Right lobe of liver (tissue), 6 donors: ENCODE data around the gene CCDC120. TPM values are rescaled to one million over a fixed set of nuclear protein-coding genes. Genes with fewer than 3 reads are reported as not detected.

Source experiments
- ATAC-seq, 4 donors: fragments of 200-7000 bp; cut with Tn5 transposase; one replicate each; pipeline ENCODE4 v1.9.1; 2020; ENCODE audit warnings: mild to moderate bottlenecking in 4 of 4, moderate library complexity in 4 of 4
- DNase-seq, 3 donors: peaks; one replicate each; pipeline ENCODE4 v3.0.0-alpha.2; 2020
- H3K27ac ChIP-seq, 3 donors: fragments of 200-600 bp; one replicate each; pipeline ENCODE4 v1.8.0; 2022
- H3K27me3 ChIP-seq, 2 donors: fragments of 200-600 bp; one replicate each; pipeline ENCODE4 v1.8.0; 2022
- H3K36me3 ChIP-seq, 4 donors: fragments of 200-600 bp; sonication (generic) in 1 of 4; one replicate each; pipeline versions ENCODE4 v1.5.1 to v1.8.0; 2017 to 2022; ENCODE audit warnings: control low read depth in 1 of 4
- H3K4me1 ChIP-seq, 4 donors: fragments of 200-600 bp; sonication (generic) in 1 of 4; one replicate each; pipeline versions ENCODE4 v1.5.1 to v1.8.0; 2017 to 2022; ENCODE audit warnings: control low read depth in 1 of 4
- H3K4me3 ChIP-seq, 3 donors: fragments of 200-600 bp; one replicate each; pipeline ENCODE4 v1.8.0; 2022
- H3K9me3 ChIP-seq, 4 donors: fragments of 200-600 bp; sonication (generic) in 1 of 4; one replicate each; pipeline versions ENCODE4 v1.5.1 to v1.8.0; 2017 to 2022; ENCODE audit warnings: control low read depth in 1 of 4
- POLR2A ChIP-seq: fragments of 450-650 bp; IDR thresholded peaks from one replicate; pipeline ENCODE4 v1.6.1; 2017; ENCODE audit warnings: antibody characterized with exemption, mild to moderate bottlenecking
- WGBS: methylation state at CpG from one replicate; pipeline ENCODE4 v1.1.6; 2018; ENCODE audit warnings: low coverage, low lambda C conversion rate; ENCODE audit not compliant: insufficient coverage; ENCODE audit errors: missing lambda C conversion rate; 5-methylcytosine and 5-hydroxymethylcytosine counted together
- intact Hi-C, 2 donors: fragments of 100-400 bp; cut with DNase I; formaldehyde crosslinking; loops; one replicate each; pipeline versions ENCODE4 v1.11.2 to v1.14.1; 2022
- total RNA-seq, 6 experiments: library from RNA; depleted of rRNA in 2 of 6; stranded (reverse); fragments of >200 nt in 2 of 6; fragmentation: NEBNext Ultra II Directional in 3 of 6; extraction: Animal tissue kit (Norgen Biotek cat#: 25700) in 3 of 6; gene quantifications; one replicate each; pipeline versions ENCODE4 v1.1.0 to v1.2.4, GENCODE V29; 2016 to 2023
- TF ChIP-seq, protein P1 (sequence below), 4 donors: fragments of 200-600 bp in 3 of 4; fragments of 450-650 bp in 1 of 4; IDR thresholded peaks; one replicate each; pipeline versions ENCODE4 v1.5.1 to v1.8.0; 2016 to 2022; ENCODE audit warnings: antibody characterized with exemption in 4 of 4, mild to moderate bottlenecking in 2 of 4
- donor health status: DM: no; HTN: yes; CAD: no.
- donor health status: DM: no; HTN: no; CAD: no.
- donor health status: DM: no; HTN: no; CAD: no.
- donor health status: DM: no; HTN: yes; CAD: no.
- donor health status: DM: no; HTN: yes; CAD: no.

Gene CCDC120
- total RNA-seq, 6 experiments from 2014 or later, result 3.3 to 12.1 (median 4.5) TPM

DNA sequence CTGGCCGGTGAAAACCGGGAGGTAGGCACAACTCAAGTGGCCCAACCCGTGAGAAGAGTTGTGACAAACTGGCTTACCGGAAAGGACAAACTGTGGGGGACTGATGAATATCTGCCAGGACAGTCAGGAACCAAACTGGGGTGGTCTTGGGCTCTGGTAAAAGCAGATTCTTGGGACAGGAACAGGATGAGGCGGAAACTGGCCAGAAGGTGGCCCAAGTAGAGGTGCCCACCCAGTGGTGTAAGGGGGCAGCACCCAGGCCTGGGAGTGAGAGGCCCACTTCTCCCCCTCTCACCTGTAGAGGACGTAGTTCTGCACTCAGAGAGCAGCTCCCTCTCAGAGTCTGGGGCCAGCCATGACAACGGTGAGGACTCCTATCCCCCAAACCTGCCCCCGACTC, 5.9 kb downstream of the CCDC120 start:
- Histone ChIP-seq H3K4me3 (no peak overlapping the region), H3K27me3 (no peaks in the 10 kb centered on the region), H3K27ac (no peak overlapping the region), H3K4me1 (no peaks in the 10 kb centered on the region), H3K9me3 (no peaks in the 10 kb centered on the region), H3K36me3 (no peaks in the 10 kb centered on the region)
- TF ChIP-seq, protein P1, sequence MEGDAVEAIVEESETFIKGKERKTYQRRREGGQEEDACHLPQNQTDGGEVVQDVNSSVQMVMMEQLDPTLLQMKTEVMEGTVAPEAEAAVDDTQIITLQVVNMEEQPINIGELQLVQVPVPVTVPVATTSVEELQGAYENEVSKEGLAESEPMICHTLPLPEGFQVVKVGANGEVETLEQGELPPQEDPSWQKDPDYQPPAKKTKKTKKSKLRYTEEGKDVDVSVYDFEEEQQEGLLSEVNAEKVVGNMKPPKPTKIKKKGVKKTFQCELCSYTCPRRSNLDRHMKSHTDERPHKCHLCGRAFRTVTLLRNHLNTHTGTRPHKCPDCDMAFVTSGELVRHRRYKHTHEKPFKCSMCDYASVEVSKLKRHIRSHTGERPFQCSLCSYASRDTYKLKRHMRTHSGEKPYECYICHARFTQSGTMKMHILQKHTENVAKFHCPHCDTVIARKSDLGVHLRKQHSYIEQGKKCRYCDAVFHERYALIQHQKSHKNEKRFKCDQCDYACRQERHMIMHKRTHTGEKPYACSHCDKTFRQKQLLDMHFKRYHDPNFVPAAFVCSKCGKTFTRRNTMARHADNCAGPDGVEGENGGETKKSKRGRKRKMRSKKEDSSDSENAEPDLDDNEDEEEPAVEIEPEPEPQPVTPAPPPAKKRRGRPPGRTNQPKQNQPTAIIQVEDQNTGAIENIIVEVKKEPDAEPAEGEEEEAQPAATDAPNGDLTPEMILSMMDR (IDR thresholded peaks at IDR 0.05), result no peak
- TF ChIP-seq POLR2A, result no peak
- no peak for DNase-seq
- no peak for ATAC-seq
- intact Hi-C loops, result no loop called here
- 73% methylated on average over 5 of the region's 8 CpGs for WGBS

DNA sequence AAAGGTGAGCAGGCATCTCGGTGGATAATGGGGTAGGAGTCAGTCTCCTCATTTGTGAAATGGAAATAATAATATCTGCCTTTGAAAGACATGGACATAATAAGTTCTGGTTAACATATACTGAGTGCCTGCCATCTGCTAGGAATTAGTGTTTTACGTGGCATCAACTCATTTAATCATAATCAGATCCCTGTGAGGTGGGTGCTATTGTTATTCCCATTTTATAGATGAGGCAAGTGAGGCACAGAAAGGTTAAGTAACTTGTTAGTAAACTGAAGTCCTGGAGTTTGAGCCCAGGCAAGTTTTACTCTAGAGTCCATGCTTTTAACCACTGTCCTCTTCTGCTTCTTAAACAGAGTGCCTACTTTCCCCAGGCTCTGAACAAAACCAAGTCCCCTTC, 7.5 kb downstream of the CCDC120 start:
- Histone ChIP-seq H3K4me1 (no peaks in the 10 kb centered on the region), H3K27ac (no peak overlapping the region), H3K9me3 (no peaks in the 10 kb centered on the region), H3K36me3 (no peaks in the 10 kb centered on the region), H3K4me3 (no peak overlapping the region), H3K27me3 (no peaks in the 10 kb centered on the region)
- no peak for DNase-seq
- no peak for ATAC-seq
- intact Hi-C loops, result no loop called here
- TF ChIP-seq, protein P1 (IDR thresholded peaks at IDR 0.05), result no peak
- TF ChIP-seq POLR2A, result no peak
- 63% methylated on average over 2 of the region's 2 CpGs for WGBS

DNA sequence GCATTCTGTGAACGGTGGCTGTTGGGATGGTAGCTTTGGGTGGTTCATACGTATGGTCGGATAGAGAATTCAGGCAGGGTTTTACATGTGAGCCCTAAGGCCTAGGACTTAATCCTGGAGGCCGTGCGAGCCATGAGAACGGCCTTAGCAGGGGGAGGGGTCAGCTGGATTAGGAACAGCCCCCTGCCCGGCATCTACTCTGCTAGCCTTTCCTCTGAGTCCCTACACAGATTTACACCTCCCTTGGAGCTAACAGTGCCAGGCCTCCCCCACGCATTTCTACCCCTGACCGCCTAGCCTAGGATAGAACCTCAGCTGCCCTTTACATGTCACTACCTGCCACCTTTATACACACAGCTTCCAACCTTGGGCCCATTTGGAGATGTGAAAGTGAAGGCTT, 7.9 kb downstream of the CCDC120 start:
- intact Hi-C loops, result no loop called here
- Histone ChIP-seq H3K9me3 (no peaks in the 10 kb centered on the region), H3K27ac (no peak overlapping the region), H3K4me3 (no peak overlapping the region), H3K27me3 (no peaks in the 10 kb centered on the region), H3K36me3 (no peaks in the 10 kb centered on the region), H3K4me1 (no peaks in the 10 kb centered on the region)
- no peak for TF ChIP-seq POLR2A
- TF ChIP-seq, protein P1 (IDR thresholded peaks at IDR 0.05), result no peak
- no peak for DNase-seq
- 100% methylated on average over 2 of the region's 9 CpGs for WGBS
- no peak for ATAC-seq

DNA sequence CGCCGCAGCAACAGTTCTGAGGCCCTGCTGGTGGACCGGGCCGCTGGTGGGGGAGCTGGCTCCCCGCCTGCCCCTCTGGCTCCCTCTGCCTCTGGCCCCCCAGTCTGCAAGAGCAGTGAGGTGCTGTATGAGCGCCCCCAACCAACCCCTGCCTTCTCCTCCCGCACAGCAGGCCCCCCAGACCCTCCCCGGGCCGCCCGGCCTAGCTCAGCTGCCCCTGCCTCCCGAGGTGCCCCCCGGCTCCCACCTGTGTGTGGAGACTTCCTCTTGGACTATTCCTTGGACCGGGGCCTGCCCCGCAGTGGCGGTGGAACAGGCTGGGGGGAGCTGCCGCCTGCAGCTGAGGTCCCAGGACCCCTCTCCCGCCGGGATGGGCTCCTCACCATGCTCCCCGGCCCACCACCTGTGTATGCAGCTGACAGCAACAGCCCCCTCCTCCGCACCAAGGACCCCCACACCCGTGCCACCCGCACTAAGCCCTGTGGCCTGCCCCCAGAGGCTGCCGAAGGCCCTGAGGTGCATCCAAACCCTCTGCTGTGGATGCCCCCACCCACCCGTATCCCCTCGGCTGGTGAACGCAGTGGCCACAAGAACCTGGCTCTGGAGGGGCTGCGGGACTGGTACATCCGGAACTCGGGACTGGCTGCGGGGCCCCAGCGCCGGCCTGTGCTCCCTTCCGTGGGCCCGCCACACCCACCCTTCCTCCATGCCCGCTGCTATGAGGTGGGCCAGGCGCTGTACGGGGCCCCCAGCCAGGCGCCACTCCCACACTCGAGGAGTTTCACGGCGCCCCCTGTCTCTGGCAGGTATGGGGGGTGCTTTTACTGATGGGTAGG, 8.7 kb downstream of the CCDC120 start:
- Histone ChIP-seq H3K27me3 (no peaks in the 10 kb centered on the region), H3K36me3 (no peaks in the 10 kb centered on the region), H3K27ac (no peak overlapping the region), H3K9me3 (no peaks in the 10 kb centered on the region), H3K4me1 (no peaks in the 10 kb centered on the region), H3K4me3 (no peak overlapping the region)
- 70% methylated on average over 5 of the region's 41 CpGs for WGBS
- intact Hi-C loops, result no loop called here
- DNase-seq (no peak), ATAC-seq (no peak)
- no peak for TF ChIP-seq POLR2A
- TF ChIP-seq, protein P1 (IDR thresholded peaks at IDR 0.05), result no peak
